ENCODE measurements around the gene EYA2.

EYA2 gene

DNA sequence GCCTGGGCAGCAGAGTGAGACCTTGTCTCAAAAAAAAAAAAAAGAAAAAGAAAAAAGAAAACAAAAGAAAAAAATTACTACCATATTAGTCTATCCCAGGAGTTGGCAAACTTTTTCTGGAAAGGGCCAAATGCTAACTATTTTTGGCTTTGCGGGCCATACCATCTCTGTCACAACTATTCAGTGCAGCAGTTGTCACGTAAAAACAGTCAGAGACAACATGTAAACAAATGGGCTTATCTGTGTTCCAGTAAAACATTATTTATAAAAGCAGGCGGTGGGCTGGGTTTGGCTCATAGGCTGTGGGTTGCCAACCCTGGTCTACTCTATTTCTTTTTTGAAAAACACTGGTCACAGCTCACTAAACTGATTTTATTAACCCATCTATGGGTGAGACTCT, 53.4 kb downstream of the EYA2 start:
- TF ChIP-seq, protein P1, sequence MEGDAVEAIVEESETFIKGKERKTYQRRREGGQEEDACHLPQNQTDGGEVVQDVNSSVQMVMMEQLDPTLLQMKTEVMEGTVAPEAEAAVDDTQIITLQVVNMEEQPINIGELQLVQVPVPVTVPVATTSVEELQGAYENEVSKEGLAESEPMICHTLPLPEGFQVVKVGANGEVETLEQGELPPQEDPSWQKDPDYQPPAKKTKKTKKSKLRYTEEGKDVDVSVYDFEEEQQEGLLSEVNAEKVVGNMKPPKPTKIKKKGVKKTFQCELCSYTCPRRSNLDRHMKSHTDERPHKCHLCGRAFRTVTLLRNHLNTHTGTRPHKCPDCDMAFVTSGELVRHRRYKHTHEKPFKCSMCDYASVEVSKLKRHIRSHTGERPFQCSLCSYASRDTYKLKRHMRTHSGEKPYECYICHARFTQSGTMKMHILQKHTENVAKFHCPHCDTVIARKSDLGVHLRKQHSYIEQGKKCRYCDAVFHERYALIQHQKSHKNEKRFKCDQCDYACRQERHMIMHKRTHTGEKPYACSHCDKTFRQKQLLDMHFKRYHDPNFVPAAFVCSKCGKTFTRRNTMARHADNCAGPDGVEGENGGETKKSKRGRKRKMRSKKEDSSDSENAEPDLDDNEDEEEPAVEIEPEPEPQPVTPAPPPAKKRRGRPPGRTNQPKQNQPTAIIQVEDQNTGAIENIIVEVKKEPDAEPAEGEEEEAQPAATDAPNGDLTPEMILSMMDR (conservative IDR thresholded peaks at IDR 0.05), result no peak
- TF ChIP-seq ZFX (IDR thresholded peaks at IDR 0.05), result no peak
- no peak overlapping the region for H3K27ac ChIP-seq

DNA sequence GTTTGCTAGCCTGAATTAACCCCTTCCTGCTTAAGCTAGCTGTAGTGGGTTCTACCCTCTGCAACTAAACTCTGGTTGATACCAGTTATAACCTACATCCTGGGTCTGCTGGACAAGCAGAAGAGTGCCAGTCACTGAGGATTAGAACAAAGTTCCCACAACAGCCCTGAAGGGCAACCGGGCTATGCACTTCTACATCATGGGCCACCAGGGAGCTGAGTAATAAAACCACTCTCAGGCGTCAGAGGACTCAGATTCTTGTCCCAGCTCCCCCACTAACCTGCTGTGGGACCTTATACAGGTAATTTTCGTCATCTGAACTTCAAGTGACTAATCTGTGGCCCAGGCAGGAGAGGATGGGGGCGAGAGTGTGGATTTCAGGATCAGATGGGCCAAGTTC, 56.8 kb downstream of the EYA2 start:
- TF ChIP-seq ZFX (IDR thresholded peaks at IDR 0.05), result no peak
- TF ChIP-seq, protein P1 (conservative IDR thresholded peaks at IDR 0.05), result no peak
- H3K27ac ChIP-seq, result no peak overlapping the region

DNA sequence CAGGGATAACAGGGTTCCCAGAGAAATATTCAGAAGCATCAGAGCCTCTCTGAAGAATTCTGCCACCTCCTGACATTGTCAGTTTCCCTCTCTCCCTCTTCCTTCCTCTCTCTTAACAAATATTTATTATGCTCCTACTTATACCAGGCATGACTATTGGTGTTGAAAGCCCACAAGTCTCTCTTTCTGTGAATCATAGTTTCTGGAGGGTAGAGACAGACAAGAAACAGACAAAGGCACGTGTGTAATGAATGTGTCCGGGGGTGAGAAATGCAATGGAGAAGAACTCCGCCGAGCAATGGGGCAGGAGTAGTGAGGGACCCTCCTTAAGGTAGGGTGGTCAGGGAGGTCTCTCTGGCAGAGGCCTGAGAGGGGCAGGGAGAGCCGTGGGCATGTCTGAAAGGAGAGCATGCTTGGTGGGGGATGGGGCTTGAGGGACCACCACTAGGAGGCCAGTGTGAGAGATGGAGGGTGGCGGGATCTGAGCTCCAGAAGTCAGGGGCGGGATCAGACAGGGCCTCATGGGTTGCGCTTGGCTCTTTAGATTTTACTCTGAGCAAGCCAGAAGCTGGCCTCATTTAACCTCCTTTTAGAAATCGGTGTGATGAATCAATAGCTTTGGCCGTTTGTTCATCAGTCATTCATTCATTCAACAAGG, 57.3 kb downstream of the EYA2 start:
- no peak overlapping the region for H3K27ac ChIP-seq

DNA sequence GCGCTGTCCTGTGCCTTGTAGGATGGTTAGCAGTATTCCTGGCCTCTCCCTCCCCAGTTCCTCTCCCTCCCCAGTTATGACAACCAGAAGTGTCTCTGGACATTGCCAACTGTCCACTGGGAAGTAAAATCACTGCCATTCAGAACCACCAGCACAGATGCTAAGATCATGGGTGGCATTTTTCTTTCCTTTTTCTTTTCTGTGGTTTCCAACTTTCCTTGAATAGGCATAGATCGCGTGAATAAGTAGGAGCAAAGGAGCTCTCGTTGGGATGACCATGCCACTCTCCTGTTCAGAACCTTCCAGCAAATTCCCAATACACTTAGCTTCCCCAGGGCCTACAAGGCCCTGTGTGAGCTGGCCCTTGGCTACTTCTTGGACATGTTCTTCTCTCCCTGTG, 59.0 kb downstream of the EYA2 start:
- TF ChIP-seq ZFX (IDR thresholded peaks at IDR 0.05), result no peak
- TF ChIP-seq, protein P1 (conservative IDR thresholded peaks at IDR 0.05), result no peak
- no peak overlapping the region for H3K27ac ChIP-seq

More for the DNA sequence above, 57.3 kb downstream of the EYA2 start:
- no peak for TF ChIP-seq ZFX (IDR thresholded peaks at IDR 0.05)
- TF ChIP-seq, protein P1 (conservative IDR thresholded peaks at IDR 0.05), result no peak

DNA sequence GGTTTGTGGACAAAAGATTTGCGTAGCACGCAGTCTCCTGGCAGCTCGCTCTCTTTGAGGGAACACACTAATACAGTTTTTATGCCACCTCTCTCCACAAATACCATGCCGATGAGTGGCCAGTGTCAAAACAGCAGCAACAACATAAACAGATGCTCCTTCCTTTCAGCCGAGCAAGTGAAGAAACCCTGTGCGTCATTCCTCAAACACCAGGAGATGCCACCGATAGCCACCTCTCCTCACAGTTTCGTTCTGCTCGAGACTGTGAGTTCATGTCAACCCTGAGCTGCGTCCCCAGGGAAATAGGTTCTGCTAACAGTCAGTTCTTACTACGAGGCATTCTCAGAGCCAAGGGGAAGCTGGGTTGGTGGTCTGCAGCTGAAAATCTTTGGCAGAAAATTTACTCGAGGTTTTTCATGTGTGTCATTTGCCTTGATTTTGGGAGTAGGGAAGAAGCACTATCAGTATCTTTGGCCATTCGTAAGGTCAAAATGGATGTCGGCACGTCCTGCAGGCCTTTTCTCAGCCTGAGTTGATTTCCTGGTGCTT, 59.9 kb downstream of the EYA2 start:
- TF ChIP-seq, protein P1 (conservative IDR thresholded peaks at IDR 0.05), result no peak
- TF ChIP-seq ZFX (IDR thresholded peaks at IDR 0.05), result no peak
- no peak overlapping the region for H3K27ac ChIP-seq

DNA sequence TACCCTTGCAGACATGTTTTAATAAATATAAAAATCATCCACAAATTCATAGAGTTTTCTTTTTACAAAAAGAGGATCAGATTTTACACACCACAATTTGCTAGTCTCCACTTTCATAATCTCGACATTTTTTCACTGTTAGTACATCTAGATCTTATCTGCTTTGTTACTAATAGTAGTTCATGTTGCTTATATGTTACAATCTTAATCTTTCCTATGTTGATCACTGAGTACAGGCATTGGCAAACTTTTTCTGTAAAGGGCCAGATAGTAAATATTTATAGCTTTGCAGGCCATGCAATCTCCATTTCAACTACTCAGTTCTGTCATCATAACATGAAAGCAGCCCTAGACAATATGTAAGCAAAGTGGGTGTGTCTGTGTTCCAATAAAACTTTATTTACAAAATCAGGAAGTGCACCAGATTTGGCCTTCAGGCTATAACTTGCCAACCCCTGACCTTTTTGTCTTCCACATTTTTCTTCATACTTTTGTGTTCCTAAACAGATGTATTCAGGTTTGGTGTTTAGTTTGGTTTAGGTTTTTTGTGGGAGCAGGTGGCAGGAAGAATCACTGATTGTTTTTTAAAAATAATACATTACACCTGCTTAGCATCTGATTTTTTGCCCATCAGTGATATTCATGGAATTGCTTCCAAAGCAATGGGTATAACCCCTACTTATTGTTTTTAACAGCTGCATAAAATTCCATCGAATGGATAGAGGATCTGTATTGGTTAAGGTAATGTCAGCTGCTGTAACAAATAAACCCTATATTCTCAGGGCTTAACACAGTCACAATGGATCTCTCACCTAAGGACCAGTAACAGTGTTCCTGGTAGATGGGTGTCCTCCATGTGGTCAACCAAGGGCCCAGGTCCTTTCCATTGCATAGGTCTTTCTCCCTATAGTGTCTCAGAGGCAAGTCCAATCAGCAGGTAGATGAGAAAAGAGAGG, 61.2 kb downstream of the EYA2 start:
- TF ChIP-seq ZFX (IDR thresholded peaks at IDR 0.05), result no peak
- TF ChIP-seq, protein P1 (conservative IDR thresholded peaks at IDR 0.05), result no peak
- H3K27ac ChIP-seq, result no peak overlapping the region

Data from C4-2B (cell line).